Measurements from ENCODE around the gene PFKFB4. TPM values are rescaled to one million over a fixed set of nuclear protein-coding genes. Genes with fewer than 3 reads are reported as not detected.

Gene PFKFB4
- total RNA-seq, 1 donor from 2014 or later, result 19.9 TPM

DNA sequence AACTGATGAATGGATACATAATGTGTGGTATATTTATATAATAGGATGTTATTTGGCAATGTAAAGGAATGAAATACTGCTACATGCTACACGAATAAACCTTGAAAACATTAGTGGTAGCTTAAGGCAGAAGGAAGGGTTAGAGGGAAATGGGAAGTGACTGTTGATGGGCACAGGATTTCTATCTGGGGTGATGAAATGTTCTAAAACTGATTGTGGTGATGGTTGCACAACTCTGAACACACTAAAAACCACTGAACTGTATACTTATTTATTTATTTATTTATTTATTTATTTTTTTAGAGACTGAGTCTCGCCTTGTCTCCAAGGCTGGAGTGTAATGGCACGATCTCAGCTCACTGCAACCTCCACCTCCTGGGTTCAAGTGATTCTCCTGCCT is 27.8 kb downstream of the PFKFB4 start:
- H3K36me3 Mint-ChIP-seq (ENCODE audit: low read depth), result peaks cover 27% of the 10 kb centered on the region
- H3K27ac Mint-ChIP-seq (ENCODE audit: unreplicated experiment), result no peak overlapping the region

DNA sequence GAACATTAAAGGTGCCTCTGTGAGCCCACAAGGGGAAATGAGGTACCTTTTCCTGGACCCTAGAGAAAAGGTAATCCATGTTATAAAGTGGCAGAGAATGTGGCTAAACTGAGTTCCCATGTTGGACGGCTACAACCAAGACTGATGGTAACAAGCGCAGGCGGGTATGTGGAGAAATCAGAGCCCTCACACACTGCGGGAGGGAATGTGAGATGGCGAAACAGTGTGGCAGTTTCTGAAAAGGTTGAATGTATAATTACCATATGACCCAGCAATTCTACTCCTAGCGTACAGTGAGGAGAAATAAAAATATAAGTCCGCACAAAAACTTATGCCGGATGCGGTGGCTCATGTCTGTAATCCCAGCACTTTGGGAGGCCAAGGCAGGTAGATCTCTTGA is 28.6 kb downstream of the PFKFB4 start:
- TF ChIP-seq, protein P1, sequence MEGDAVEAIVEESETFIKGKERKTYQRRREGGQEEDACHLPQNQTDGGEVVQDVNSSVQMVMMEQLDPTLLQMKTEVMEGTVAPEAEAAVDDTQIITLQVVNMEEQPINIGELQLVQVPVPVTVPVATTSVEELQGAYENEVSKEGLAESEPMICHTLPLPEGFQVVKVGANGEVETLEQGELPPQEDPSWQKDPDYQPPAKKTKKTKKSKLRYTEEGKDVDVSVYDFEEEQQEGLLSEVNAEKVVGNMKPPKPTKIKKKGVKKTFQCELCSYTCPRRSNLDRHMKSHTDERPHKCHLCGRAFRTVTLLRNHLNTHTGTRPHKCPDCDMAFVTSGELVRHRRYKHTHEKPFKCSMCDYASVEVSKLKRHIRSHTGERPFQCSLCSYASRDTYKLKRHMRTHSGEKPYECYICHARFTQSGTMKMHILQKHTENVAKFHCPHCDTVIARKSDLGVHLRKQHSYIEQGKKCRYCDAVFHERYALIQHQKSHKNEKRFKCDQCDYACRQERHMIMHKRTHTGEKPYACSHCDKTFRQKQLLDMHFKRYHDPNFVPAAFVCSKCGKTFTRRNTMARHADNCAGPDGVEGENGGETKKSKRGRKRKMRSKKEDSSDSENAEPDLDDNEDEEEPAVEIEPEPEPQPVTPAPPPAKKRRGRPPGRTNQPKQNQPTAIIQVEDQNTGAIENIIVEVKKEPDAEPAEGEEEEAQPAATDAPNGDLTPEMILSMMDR (IDR thresholded peaks at IDR 0.05), result no peak
- Mint-ChIP-seq H3K4me3 (ENCODE audit: unreplicated experiment) (no peak overlapping the region), H3K36me3 (ENCODE audit: low read depth) (peaks cover 27% of the 10 kb centered on the region), H3K4me1 (ENCODE audit: low read depth) (no peaks in the 10 kb centered on the region), H3K27ac (ENCODE audit: unreplicated experiment) (no peak overlapping the region), H3K9me3 (ENCODE audit: low read depth) (no peaks in the 10 kb centered on the region), H3K27me3 (ENCODE audit: low read depth) (no peaks in the 10 kb centered on the region)
- DNase-seq (ENCODE audit: low spot score), result no peak

More for the DNA sequence above, 27.8 kb downstream of the PFKFB4 start:
- no peaks in the 10 kb centered on the region for H3K9me3 Mint-ChIP-seq (ENCODE audit: low read depth)
- H3K4me3 Mint-ChIP-seq (ENCODE audit: unreplicated experiment), result no peak overlapping the region
- DNase-seq (ENCODE audit: low spot score), result no peak
- TF ChIP-seq, protein P1 (IDR thresholded peaks at IDR 0.05), result no peak
- no peaks in the 10 kb centered on the region for H3K4me1 Mint-ChIP-seq (ENCODE audit: low read depth)
- no peaks in the 10 kb centered on the region for H3K27me3 Mint-ChIP-seq (ENCODE audit: low read depth)

DNA sequence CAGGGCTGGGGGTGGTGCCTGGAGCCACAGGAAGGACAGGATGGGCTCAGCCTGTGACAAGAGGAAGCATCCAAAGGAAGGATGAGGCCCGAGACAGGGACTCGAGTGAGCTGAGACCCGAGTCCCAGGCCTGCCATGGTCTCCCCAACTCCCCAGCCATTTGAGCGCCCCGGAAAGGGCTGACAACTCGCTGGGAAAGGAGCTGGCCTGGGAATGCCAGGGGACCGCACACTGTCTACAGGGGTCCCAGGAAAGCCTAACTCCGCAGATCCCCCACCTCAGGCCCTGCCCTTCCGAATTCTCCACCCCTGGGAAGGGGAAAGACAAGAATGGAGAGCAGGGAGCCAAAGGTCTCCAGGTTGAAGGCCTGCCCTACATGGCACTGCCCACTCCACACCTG is 31.6 kb downstream of the PFKFB4 start:
- Mint-ChIP-seq H3K4me3 (ENCODE audit: unreplicated experiment) (no peak overlapping the region), H3K4me1 (ENCODE audit: low read depth) (no peaks in the 10 kb centered on the region), H3K27ac (ENCODE audit: unreplicated experiment) (no peak overlapping the region), H3K27me3 (ENCODE audit: low read depth) (no peaks in the 10 kb centered on the region), H3K9me3 (ENCODE audit: low read depth) (no peaks in the 10 kb centered on the region), H3K36me3 (ENCODE audit: low read depth) (peaks cover 25% of the 10 kb centered on the region)
- no peak for DNase-seq (ENCODE audit: low spot score)
- TF ChIP-seq, protein P1 (IDR thresholded peaks at IDR 0.05), result no peak

DNA sequence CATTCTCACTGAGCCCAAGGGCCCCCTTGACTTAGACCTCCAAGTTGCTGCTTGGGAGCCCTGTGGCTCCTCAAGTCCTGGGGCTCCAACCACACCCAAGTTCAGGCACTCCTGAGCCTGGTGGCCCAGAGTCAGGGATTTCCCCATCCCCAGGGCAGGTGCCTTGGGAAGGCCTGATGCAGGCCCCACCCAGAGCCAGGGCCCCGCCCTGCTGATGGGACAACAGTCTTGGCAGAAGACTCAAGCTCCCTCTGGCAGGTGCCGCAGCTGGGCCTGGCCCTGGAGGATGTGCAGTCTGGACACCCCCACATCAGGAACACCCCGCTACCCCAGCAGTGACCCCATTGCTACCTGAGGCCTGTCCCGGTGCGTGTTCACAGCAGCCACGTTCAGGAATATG is 35.0 kb downstream of the PFKFB4 start:
- Mint-ChIP-seq H3K27me3 (ENCODE audit: low read depth) (no peaks in the 10 kb centered on the region), H3K4me3 (ENCODE audit: unreplicated experiment) (no peak overlapping the region), H3K27ac (ENCODE audit: unreplicated experiment) (no peak overlapping the region)

DNA sequence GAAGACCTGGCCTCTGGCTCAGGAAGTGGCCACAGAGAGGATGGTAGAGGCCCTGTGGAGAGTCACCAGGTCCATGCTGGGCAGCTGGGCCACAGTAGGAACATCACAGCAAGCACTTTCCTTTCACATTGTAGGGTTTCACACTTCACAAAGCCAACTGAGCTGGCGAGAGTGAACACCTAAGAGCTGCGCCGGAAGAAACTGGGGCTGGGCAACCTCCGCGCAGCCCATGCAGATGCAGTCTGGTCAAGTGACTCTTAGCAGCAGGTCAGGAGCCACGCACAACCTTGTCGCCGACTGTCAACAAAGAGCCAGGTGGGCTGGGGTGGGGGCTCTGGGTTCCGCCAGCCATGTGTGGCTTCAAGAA is 37.3 kb downstream of the PFKFB4 start:
- Mint-ChIP-seq H3K9me3 (ENCODE audit: low read depth) (no peaks in the 10 kb centered on the region), H3K4me1 (ENCODE audit: low read depth) (no peaks in the 10 kb centered on the region), H3K27ac (ENCODE audit: unreplicated experiment) (no peak overlapping the region), H3K27me3 (ENCODE audit: low read depth) (no peaks in the 10 kb centered on the region), H3K4me3 (ENCODE audit: unreplicated experiment) (no peak overlapping the region), H3K36me3 (ENCODE audit: low read depth) (peaks cover 8% of the 10 kb centered on the region)
- TF ChIP-seq, protein P1 (IDR thresholded peaks at IDR 0.05), result no peak
- DNase-seq (ENCODE audit: low spot score), result no peak

More for the DNA sequence above, 35.0 kb downstream of the PFKFB4 start:
- peaks cover 16% of the 10 kb centered on the region for H3K36me3 Mint-ChIP-seq (ENCODE audit: low read depth)
- TF ChIP-seq, protein P1 (IDR thresholded peaks at IDR 0.05), result no peak
- DNase-seq (ENCODE audit: low spot score), result no peak
- no peaks in the 10 kb centered on the region for H3K9me3 Mint-ChIP-seq (ENCODE audit: low read depth)
- no peaks in the 10 kb centered on the region for H3K4me1 Mint-ChIP-seq (ENCODE audit: low read depth)
